HUES48 (cell line): ENCODE data around the gene S1PR1.

Source experiments
- H3K27ac ChIP-seq: one replicate; pipeline ENCODE4 v1.7.0; 2013; ENCODE audit warnings: low read depth, low read length, inconsistent platforms
- H3K27me3 ChIP-seq: 2 replicates; pipeline ENCODE4 v1.6.1; 2013; ENCODE audit warnings: mild to moderate bottlenecking, low read length; ENCODE audit not compliant: control insufficient read depth, insufficient read depth
- H3K36me3 ChIP-seq: 2 replicates; pipeline ENCODE4 v1.6.1; 2013; ENCODE audit warnings: low read length; ENCODE audit not compliant: control insufficient read depth, insufficient read depth
- H3K4me1 ChIP-seq: 2 replicates; pipeline ENCODE4 v1.6.1; 2013; ENCODE audit warnings: mild to moderate bottlenecking, low read length; ENCODE audit not compliant: control insufficient read depth, insufficient read depth
- H3K4me3 ChIP-seq: 2 replicates; pipeline ENCODE4 v1.5.1; 2013; ENCODE audit warnings: mild to moderate bottlenecking, low read depth, low read length
- H3K9ac ChIP-seq: 2 replicates; pipeline ENCODE4 v1.6.1; 2013; ENCODE audit warnings: mild to moderate bottlenecking, low read depth, low read length, moderate library complexity
- H3K9me3 ChIP-seq: 2 replicates; pipeline ENCODE4 v1.6.1; 2013; ENCODE audit warnings: low read length; ENCODE audit not compliant: control insufficient read depth, insufficient read depth

Gene S1PR1

DNA sequence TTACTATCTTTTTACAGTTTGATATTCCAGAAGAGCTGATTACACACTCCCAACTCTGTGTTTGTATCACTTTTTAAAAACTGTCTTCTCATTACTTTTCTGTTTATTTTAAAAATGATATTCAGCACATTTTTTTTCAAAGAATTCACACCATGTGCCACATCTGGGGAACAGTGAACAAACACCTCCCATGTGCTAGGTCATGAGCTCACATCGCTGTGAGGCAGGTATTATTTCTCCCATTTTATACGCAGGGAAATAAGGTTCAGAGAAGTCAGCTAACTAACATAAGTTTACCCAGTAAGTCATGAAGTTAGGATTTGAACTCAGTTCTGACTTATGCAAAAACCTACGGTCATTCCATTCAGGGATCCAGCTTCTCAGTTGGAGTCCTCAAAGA lies 44.9 kb downstream of the S1PR1 start:
- Histone ChIP-seq H3K27ac (no peak overlapping the region), H3K4me1 (no peaks in the 10 kb centered on the region), H3K9ac (no peak overlapping the region), H3K27me3 (no peaks in the 10 kb centered on the region), H3K4me3 (no peak overlapping the region), H3K36me3 (no peaks in the 10 kb centered on the region), H3K9me3 (no peaks in the 10 kb centered on the region)

- no peaks in the 10 kb centered on the region for H3K36me3 ChIP-seq
Observed at GRCh38 chr1:101282314-101283038, 45.7 kb downstream of the S1PR1 start.

GRCh38 chr1:101283443-101283842 lies 46.6 kb downstream of the S1PR1 start:
- Histone ChIP-seq H3K9me3 (no peaks in the 10 kb centered on the region), H3K27ac (no peak overlapping the region), H3K36me3 (no peaks in the 10 kb centered on the region), H3K9ac (no peak overlapping the region), H3K4me1 (no peaks in the 10 kb centered on the region), H3K4me3 (no peak overlapping the region), H3K27me3 (no peaks in the 10 kb centered on the region)

More at GRCh38 chr1:101282314-101283038, 45.7 kb downstream of the S1PR1 start:
- Histone ChIP-seq H3K9me3 (no peaks in the 10 kb centered on the region), H3K4me3 (no peak overlapping the region), H3K9ac (no peak overlapping the region), H3K27me3 (no peaks in the 10 kb centered on the region), H3K27ac (no peak overlapping the region), H3K4me1 (no peaks in the 10 kb centered on the region)

DNA sequence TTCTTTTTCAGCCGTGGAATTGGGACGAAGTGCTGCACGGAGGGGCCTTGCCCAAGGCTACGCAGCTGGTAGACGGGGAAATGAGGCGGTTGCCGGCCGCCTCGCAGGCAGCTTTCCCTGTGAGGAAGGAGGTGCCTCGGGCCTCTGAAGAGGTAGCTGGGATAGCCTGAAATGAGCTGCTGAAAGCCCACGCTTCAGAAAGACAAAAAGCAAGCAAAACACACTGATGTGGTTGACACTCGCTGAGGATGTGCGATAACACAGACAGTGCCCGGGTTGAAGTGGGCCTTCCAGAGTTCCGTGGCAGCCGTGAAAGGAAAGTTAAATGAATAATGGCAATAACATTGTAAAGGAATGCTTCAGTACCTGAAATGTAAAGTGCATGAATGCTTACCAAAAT lies 47.2 kb downstream of the S1PR1 start:
- no peak overlapping the region for H3K27ac ChIP-seq
- no peaks in the 10 kb centered on the region for H3K4me1 ChIP-seq
- H3K9ac ChIP-seq = no peak overlapping the region
- no peaks in the 10 kb centered on the region for H3K27me3 ChIP-seq
- no peaks in the 10 kb centered on the region for H3K36me3 ChIP-seq
- no peak overlapping the region for H3K4me3 ChIP-seq
- no peaks in the 10 kb centered on the region for H3K9me3 ChIP-seq

- no peak overlapping the region for H3K4me3 ChIP-seq
- no peak overlapping the region for H3K27ac ChIP-seq
- H3K4me1 ChIP-seq = no peaks in the 10 kb centered on the region
- no peaks in the 10 kb centered on the region for H3K9me3 ChIP-seq
- no peaks in the 10 kb centered on the region for H3K36me3 ChIP-seq
- no peak overlapping the region for H3K9ac ChIP-seq
- no peaks in the 10 kb centered on the region for H3K27me3 ChIP-seq
Observed at GRCh38 chr1:101284622-101285218, 47.9 kb downstream of the S1PR1 start.

GRCh38 chr1:101285922-101286570 lies 49.2 kb downstream of the S1PR1 start:
- H3K27ac ChIP-seq = no peak overlapping the region
- no peak overlapping the region for H3K4me3 ChIP-seq
- H3K9me3 ChIP-seq = no peaks in the 10 kb centered on the region
- H3K27me3 ChIP-seq = no peaks in the 10 kb centered on the region
- no peaks in the 10 kb centered on the region for H3K36me3 ChIP-seq
- no peak overlapping the region for H3K9ac ChIP-seq
- no peaks in the 10 kb centered on the region for H3K4me1 ChIP-seq

- H3K27ac ChIP-seq = no peak overlapping the region
- no peaks in the 10 kb centered on the region for H3K36me3 ChIP-seq
- H3K27me3 ChIP-seq = no peaks in the 10 kb centered on the region
- H3K9me3 ChIP-seq = no peaks in the 10 kb centered on the region
- no peak overlapping the region for H3K9ac ChIP-seq
- H3K4me1 ChIP-seq = peaks cover 9% of the 10 kb centered on the region; the same call in 1 of the 2 replicates
- H3K4me3 ChIP-seq = no peak overlapping the region
Observed at GRCh38 chr1:101288491-101288944, 51.7 kb downstream of the S1PR1 start.

DNA sequence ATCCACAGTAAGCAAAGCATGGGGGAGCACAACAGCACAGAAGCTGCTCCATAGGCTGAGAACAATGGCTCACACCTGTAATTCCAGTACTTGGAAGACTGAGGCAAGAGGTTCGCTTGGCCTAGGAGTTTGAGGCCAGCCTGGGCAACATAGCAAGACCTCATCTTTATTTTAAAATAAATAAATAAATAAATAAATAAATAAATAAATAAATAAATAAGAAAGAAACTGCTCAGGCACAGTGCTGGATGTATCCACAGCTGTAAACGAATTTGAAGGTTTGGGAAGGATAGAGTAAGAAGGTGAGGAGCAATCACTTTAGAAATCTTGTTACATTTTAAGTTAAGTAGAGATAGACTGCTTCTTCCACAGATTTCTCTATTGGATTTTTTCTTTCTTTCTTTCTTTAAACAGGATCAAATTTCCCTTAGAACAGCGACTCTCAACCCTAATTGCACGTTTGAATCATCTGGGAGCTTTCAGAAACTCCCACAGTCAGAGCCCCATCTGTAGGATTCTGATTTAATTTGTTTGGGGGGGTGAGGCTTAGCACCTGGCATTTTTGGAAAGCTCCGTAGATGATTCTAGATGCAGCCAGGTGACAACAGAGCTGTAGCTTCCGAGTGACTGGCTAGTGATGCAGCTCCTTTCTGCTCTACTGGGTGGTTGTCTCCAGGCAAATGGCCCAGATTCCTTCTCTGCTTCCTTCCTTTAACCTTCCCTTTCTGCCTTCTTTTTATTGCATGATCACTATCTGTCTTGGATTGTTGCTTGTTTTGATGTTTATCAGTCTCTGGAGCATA lies 53.5 kb downstream of the S1PR1 start:
- Histone ChIP-seq H3K4me3 (no peak overlapping the region), H3K27ac (no peak overlapping the region), H3K4me1 (peaks cover 9% of the 10 kb centered on the region; the same call in 1 of the 2 replicates), H3K27me3 (no peaks in the 10 kb centered on the region), H3K9ac (no peak overlapping the region), H3K36me3 (no peaks in the 10 kb centered on the region), H3K9me3 (no peaks in the 10 kb centered on the region)
